Measurements from ENCODE around the gene RAD23A.
"Not testable (repeated sequence)": the region's sequence is repeated elsewhere in the genome, so short reads cannot be mapped to it uniquely, and the experiment has no call there.

The RAD23A gene

GRCh38 chr19:12937927-12938778 is 7.5 kb upstream of the RAD23A start, which contains the start of gene CALR:
Gene CALR (plus strand): TSS chr19:12938609. CDS start chr19:12938680, 71 bp downstream.
- DNase-seq = peak; percentile 98

GRCh38 chr19:12938779-12939601 is 6.7 kb upstream of the RAD23A start:
- DNase-seq = no peak

- DNase-seq = no peak
These were observed 5.7 kb upstream of the RAD23A start for GRCh38 chr19:12939975-12940423.

- no peak for DNase-seq
These were observed 4.8 kb upstream of the RAD23A start for GRCh38 chr19:12940897-12941296.

GRCh38 chr19:12943437-12944044 is 2.1 kb upstream of the RAD23A start:
- DNase-seq = no peak

GRCh38 chr19:12944104-12944674 is 1.5 kb upstream of the RAD23A start:
- DNase-seq = no peak

- DNase-seq = peak; percentile 44
These were observed 545 bp downstream of the RAD23A start for GRCh38 chr19:12946092-12946721.

- DNase-seq = no peak
These were observed 1.3 kb downstream of the RAD23A start for GRCh38 chr19:12946731-12947496.

- no peak for DNase-seq
These were observed 2.3 kb downstream of the RAD23A start for GRCh38 chr19:12947702-12948611.

GRCh38 chr19:12948612-12949362 is 3.1 kb downstream of the RAD23A start:
- DNase-seq = no peak

- DNase-seq = no peak
These were observed 4.0 kb downstream of the RAD23A start for GRCh38 chr19:12949363-12950283.

- DNase-seq = not testable (repeated sequence)
These were observed 6.4 kb downstream of the RAD23A start for GRCh38 chr19:12952050-12952449.

- peak; percentile 25 for DNase-seq
These were observed 7.0 kb downstream of the RAD23A start for GRCh38 chr19:12952488-12953137.

- DNase-seq = no peak
These were observed 7.6 kb downstream of the RAD23A start for GRCh38 chr19:12953138-12953798.

GRCh38 chr19:12953799-12954611 is 8.3 kb downstream of the RAD23A start:
- DNase-seq = no peak

GRCh38 chr19:12954612-12954962 is 8.9 kb downstream of the RAD23A start:
- DNase-seq = no peak

GRCh38 chr19:12955575-12955974 is 9.9 kb downstream of the RAD23A start:
- DNase-seq = not testable (repeated sequence)

Measured in GOT3 (cell line).